HG02798 (cell line): ENCODE data around the gene PPP1R9B.

Source experiments
- ATAC-seq: cut with Tn5 transposase; IDR thresholded peaks from one replicate; pipeline ENCODE4 v1.9.1; 2021; ENCODE audit warnings: mild to moderate bottlenecking; ENCODE audit not compliant: unreplicated experiment, poor library complexity

Gene PPP1R9B

GRCh38 chr17:50150354-50151040, at the start of gene PPP1R9B:
Gene PPP1R9B, minus strand, starts transcription at chr17:50150677. Its CDS starts 164 bp downstream, at chr17:50150513.
- ATAC-seq, result no peak

GRCh38 chr17:50199803-50200456, 49.5 kb upstream of the PPP1R9B start:
- peak; percentile 40 for ATAC-seq

- no peak for ATAC-seq
Measured at GRCh38 chr17:50199211-50199802, 48.8 kb upstream of the PPP1R9B start.

- ATAC-seq, result no peak
Measured at GRCh38 chr17:50198026-50198669, 47.7 kb upstream of the PPP1R9B start.

GRCh38 chr17:50196826-50197225, 46.3 kb upstream of the PPP1R9B start:
- no peak for ATAC-seq

- no peak for ATAC-seq
Measured at GRCh38 chr17:50196036-50196435, 45.6 kb upstream of the PPP1R9B start.

GRCh38 chr17:50194934-50195865, 44.7 kb upstream of the PPP1R9B start:
- no peak for ATAC-seq

GRCh38 chr17:50194140-50194933, 43.9 kb upstream of the PPP1R9B start:
- no peak for ATAC-seq

GRCh38 chr17:50192618-50193291, 42.3 kb upstream of the PPP1R9B start:
- ATAC-seq, result no peak

- no peak for ATAC-seq
Measured at GRCh38 chr17:50192144-50192617, 41.7 kb upstream of the PPP1R9B start.

- ATAC-seq, result no peak
Measured at GRCh38 chr17:50191359-50192143, 41.1 kb upstream of the PPP1R9B start.

- no peak for ATAC-seq
Measured at GRCh38 chr17:50190603-50191358, 40.3 kb upstream of the PPP1R9B start.

GRCh38 chr17:50190293-50190602, 39.8 kb upstream of the PPP1R9B start:
- no peak for ATAC-seq

- ATAC-seq, result no peak
Measured at GRCh38 chr17:50189550-50190292, 39.2 kb upstream of the PPP1R9B start.

- no peak for ATAC-seq
Measured at GRCh38 chr17:50188921-50189549, 38.6 kb upstream of the PPP1R9B start.

GRCh38 chr17:50188531-50188920, 38.0 kb upstream of the PPP1R9B start:
- ATAC-seq, result no peak
